HEK293 (cell line): ENCODE results near the gene RNF31.

ENCODE experiments used
- GFI1B ChIP-seq: fragments of 450-650 bp; formaldehyde crosslinking; IDR thresholded peaks from 2 replicates; pipeline ENCODE4 v1.5.1; 2016; ENCODE audit warnings: missing biosample characterization, missing genetic modification characterization
- TF ChIP-seq, protein P1 (sequence below): fragments of 450-650 bp; formaldehyde crosslinking; IDR thresholded peaks from 2 replicates; pipeline ENCODE4 v1.5.1; 2016; ENCODE audit warnings: missing biosample characterization, missing genetic modification characterization
- TF ChIP-seq, protein P2 (sequence below): fragments of 450-650 bp; formaldehyde crosslinking; IDR thresholded peaks from 2 replicates; pipeline ENCODE4 v1.5.1; 2016; ENCODE audit warnings: missing biosample characterization, missing genetic modification characterization
- TF ChIP-seq, protein P3 (sequence below): fragments of 450-650 bp; IDR thresholded peaks from 2 replicates; pipeline ENCODE4 v1.5.1; 2018; ENCODE audit warnings: missing biosample characterization, missing genetic modification characterization

DNA sequence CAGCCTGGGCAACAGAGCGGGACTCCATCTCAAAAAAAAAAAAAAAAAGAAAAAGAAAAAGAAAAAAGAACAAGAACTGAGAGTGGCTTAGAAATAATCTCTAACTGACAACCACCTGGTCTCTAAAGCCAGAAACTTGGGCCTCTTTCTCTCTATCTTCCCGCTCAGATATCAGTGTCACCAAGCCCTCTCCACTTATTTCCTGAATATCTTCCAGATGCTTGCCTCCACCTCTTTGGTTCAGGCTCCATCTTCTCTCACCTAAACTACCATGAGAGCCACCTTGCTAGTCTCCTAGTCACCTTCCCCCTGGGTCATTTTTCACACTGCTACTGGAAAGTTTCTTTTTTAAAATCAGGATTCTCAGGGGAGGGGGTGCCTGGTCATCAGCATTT, 49.8 kb downstream of the RNF31 start:
- TF ChIP-seq, protein P1, sequence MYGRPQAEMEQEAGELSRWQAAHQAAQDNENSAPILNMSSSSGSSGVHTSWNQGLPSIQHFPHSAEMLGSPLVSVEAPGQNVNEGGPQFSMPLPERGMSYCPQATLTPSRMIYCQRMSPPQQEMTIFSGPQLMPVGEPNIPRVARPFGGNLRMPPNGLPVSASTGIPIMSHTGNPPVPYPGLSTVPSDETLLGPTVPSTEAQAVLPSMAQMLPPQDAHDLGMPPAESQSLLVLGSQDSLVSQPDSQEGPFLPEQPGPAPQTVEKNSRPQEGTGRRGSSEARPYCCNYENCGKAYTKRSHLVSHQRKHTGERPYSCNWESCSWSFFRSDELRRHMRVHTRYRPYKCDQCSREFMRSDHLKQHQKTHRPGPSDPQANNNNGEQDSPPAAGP (tag by site-specific recombination) = no peak
- TF ChIP-seq, protein P2, sequence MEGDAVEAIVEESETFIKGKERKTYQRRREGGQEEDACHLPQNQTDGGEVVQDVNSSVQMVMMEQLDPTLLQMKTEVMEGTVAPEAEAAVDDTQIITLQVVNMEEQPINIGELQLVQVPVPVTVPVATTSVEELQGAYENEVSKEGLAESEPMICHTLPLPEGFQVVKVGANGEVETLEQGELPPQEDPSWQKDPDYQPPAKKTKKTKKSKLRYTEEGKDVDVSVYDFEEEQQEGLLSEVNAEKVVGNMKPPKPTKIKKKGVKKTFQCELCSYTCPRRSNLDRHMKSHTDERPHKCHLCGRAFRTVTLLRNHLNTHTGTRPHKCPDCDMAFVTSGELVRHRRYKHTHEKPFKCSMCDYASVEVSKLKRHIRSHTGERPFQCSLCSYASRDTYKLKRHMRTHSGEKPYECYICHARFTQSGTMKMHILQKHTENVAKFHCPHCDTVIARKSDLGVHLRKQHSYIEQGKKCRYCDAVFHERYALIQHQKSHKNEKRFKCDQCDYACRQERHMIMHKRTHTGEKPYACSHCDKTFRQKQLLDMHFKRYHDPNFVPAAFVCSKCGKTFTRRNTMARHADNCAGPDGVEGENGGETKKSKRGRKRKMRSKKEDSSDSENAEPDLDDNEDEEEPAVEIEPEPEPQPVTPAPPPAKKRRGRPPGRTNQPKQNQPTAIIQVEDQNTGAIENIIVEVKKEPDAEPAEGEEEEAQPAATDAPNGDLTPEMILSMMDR (tag by site-specific recombination) = no peak
- no peak for TF ChIP-seq GFI1B (tag by site-specific recombination)
- TF ChIP-seq, protein P3, sequence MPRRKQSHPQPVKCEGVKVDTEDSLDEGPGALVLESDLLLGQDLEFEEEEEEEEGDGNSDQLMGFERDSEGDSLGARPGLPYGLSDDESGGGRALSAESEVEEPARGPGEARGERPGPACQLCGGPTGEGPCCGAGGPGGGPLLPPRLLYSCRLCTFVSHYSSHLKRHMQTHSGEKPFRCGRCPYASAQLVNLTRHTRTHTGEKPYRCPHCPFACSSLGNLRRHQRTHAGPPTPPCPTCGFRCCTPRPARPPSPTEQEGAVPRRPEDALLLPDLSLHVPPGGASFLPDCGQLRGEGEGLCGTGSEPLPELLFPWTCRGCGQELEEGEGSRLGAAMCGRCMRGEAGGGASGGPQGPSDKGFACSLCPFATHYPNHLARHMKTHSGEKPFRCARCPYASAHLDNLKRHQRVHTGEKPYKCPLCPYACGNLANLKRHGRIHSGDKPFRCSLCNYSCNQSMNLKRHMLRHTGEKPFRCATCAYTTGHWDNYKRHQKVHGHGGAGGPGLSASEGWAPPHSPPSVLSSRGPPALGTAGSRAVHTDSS (tag by site-specific recombination) = no peak
